GM18870 (cell line): ENCODE data around the gene PARD3B.

Experiments
- ATAC-seq: cut with Tn5 transposase; IDR thresholded peaks from one replicate; pipeline ENCODE4 v1.9.1; 2021; ENCODE audit warnings: moderate library complexity; ENCODE audit not compliant: unreplicated experiment

Gene PARD3B

GRCh38 chr2:205369813-205370212, 824.5 kb downstream of the PARD3B start:
- no peak for ATAC-seq

GRCh38 chr2:205370726-205371125, 825.5 kb downstream of the PARD3B start:
- no peak for ATAC-seq

GRCh38 chr2:205372141-205372540, 826.9 kb downstream of the PARD3B start:
- no peak for ATAC-seq

GRCh38 chr2:205375461-205376448, 830.5 kb downstream of the PARD3B start:
- ATAC-seq: no peak

- no peak for ATAC-seq
Observed at GRCh38 chr2:205377324-205377723, 832.0 kb downstream of the PARD3B start.

GRCh38 chr2:205383601-205384000, 838.3 kb downstream of the PARD3B start:
- no peak for ATAC-seq

- no peak for ATAC-seq
Observed at GRCh38 chr2:205386109-205386508, 840.8 kb downstream of the PARD3B start.

GRCh38 chr2:205387350-205388055, 842.2 kb downstream of the PARD3B start:
- ATAC-seq: no peak

- ATAC-seq: no peak
Observed at GRCh38 chr2:205390866-205391265, 845.6 kb downstream of the PARD3B start.

- no peak for ATAC-seq
Observed at GRCh38 chr2:205401511-205401910, 856.2 kb downstream of the PARD3B start.

- no peak for ATAC-seq
Observed at GRCh38 chr2:205402011-205402410, 856.7 kb downstream of the PARD3B start.

- no peak for ATAC-seq
Observed at GRCh38 chr2:205403244-205403825, 858.1 kb downstream of the PARD3B start.

- no peak for ATAC-seq
Observed at GRCh38 chr2:205405194-205405593, 859.9 kb downstream of the PARD3B start.

- ATAC-seq: no peak
Observed at GRCh38 chr2:205405752-205406151, 860.5 kb downstream of the PARD3B start.

- no peak for ATAC-seq
Observed at GRCh38 chr2:205407984-205408383, 862.7 kb downstream of the PARD3B start.

- no peak for ATAC-seq
Observed at GRCh38 chr2:205408696-205409095, 863.4 kb downstream of the PARD3B start.

- no peak for ATAC-seq
Observed at GRCh38 chr2:205409411-205409810, 864.1 kb downstream of the PARD3B start.

GRCh38 chr2:205411558-205411957, 866.3 kb downstream of the PARD3B start:
- no peak for ATAC-seq

GRCh38 chr2:205424326-205424725, 879.1 kb downstream of the PARD3B start:
- ATAC-seq: no peak

GRCh38 chr2:205425102-205425501, 879.8 kb downstream of the PARD3B start:
- no peak for ATAC-seq

GRCh38 chr2:205427112-205427511, 881.8 kb downstream of the PARD3B start:
- no peak for ATAC-seq

- no peak for ATAC-seq
Observed at GRCh38 chr2:205428811-205429210, 883.5 kb downstream of the PARD3B start.
